GM21528 (cell line): Measurements from ENCODE around the gene AMPH.

ENCODE experiments used
- ATAC-seq: cut with Tn5 transposase; IDR thresholded peaks from one replicate; pipeline ENCODE4 v1.9.1; 2021; ENCODE audit warnings: mild to moderate bottlenecking, moderate library complexity; ENCODE audit not compliant: unreplicated experiment, low FRiP score

Gene AMPH

DNA sequence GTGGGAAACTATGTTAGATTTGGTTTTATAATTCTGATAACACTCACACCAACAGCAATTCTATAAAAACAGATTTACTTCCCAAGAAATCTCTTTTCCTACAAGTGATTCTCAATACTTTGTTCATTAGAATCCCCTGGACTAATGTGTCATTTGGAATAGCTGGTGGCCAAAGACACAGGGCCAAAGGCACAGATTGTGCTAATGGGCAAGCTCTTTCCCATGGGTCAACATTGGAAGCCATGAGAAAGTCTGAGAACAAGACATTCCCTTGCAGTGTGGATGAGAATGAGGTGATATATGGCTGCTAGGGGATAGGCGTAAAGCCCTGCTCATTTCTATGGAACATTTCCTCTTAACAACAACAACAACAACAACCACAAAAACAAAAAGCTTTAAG lies 153.8 kb downstream of the AMPH start:
- ATAC-seq, result no peak

DNA sequence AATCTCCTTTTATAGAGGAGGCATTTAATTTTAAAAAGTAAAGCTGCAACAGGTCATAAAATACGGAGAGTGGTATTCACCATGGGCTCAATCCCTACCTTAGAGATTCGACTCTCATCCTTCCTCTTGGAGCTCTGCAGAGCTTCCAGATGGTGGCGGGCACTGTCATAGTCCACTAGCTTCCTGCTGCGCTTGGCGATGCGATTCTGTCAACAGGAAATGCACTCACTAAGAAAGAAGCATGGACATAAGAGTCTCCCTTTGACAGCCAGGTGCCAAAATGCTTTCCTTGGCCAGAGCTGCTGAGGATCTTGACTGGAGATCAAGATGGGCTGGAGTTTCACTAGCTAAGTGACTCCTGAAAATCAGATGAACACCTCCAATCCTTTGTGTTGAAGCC lies 154.4 kb downstream of the AMPH start:
- no peak for ATAC-seq

DNA sequence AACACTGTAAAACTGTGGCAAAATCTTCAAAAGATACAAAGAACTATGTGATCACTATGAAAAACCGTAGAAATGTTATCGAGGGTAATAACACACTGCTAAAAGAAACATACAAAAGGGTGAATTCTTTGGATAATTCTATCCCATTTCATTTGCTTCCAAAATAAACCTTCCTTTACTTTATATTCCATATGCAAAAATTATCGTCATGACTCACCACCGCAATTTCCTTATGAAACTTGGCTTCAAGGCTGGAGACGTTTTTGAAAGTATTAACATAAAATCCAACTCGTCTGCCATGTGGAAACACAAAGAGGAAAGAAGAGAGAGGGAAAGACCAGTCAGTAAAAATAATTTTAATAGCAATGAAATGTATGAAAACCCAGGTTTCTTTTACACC lies 165.2 kb downstream of the AMPH start:
- no peak for ATAC-seq

DNA sequence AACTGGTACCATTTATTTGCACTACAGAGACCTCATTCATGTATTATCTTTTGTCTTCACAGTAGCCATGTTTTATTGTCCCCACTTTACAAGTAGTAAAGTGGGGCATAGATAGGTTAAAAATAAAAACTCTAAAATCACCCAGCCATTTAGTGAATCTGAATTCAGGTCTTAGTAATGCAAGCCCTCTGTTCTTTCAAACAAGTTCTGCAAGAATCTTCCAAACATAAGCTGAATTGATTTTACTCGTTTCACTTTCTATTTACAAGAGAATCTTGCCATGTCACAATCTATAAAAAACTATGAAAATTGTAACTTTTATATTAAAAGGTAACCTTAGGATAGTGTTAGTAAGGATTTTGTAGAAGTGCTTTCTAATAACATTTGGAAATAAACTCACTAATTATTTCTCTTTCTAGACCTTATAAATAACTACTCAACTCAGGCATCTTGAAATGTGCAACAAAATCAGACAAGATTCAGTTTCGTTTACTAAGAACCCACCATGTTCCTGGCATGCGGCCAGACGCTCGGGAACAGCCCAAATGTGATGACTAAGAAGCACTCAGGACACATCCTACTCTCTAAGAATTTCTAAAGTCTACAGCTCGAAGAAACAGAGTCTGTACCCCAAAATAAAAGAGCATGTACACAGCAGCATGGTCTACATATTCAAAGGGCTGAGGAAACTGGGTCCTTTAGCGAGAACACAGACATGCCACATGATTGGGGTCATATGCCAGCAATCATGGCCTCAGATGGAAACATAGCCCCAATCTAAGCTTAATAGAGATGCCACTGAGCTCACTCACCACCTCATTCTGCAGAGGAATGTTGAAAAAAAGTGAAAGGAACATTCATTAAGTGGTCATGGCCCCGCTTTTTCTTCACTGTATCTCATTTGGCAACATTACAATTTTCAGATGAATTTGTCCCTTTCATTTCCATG lies 167.6 kb downstream of the AMPH start:
- ATAC-seq, result peak; percentile 97

DNA sequence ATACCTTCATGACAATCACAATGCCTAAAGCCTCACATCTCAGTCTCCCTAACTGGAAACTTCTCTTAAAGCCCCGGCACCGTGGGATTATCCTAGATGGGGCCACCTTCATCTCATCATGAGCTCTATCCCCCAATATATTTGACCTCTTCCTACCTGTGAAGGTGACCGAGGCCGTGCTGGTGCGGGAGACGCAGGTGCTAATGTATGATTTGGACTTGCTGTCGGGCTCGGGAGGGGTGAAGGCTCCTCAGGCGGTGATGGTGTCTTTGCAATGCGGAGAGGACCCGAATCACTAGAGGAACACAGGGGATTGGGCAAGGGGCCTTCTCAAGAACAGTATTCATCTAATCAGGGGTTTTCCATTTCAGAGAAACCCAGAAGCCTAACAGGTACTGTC lies 168.4 kb downstream of the AMPH start:
- ATAC-seq, result no peak

DNA sequence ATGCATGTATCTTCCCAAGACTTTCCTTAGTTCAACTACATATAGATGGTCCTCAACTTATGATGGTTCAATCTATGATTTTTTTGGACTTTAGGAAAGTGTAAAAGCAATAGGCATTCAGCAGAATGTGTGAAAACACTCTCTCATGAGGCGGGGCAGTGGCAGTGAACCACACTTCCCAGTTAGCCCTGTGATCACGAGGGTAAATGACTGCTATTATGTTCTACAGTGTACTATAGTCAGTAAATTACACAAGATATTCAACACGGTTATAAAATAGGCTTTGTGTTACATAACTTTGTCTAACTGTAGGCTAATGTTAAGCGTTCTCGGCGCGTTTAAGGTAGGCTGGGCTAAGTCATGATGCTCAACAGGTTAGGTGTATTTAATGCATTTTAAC lies 169.3 kb downstream of the AMPH start:
- no peak for ATAC-seq

DNA sequence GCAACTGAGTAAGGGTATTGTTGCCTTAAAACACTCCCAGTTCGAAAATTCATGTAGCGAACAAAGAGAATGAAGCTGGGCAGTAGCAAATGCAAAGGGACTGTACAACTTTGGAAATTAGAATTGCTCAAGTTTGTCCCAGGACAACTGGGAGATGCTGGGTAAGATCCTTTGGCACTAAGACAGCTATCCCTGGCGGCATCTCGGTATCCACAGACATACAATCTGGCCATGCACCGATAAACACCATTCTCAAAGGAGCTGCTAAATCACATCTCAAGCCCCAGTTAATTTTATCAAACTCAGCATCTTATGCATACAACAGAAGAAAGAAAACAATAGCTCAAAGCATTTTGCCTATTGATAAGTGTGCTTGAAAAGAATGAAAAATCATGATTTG lies 177.3 kb downstream of the AMPH start:
- no peak for ATAC-seq

DNA sequence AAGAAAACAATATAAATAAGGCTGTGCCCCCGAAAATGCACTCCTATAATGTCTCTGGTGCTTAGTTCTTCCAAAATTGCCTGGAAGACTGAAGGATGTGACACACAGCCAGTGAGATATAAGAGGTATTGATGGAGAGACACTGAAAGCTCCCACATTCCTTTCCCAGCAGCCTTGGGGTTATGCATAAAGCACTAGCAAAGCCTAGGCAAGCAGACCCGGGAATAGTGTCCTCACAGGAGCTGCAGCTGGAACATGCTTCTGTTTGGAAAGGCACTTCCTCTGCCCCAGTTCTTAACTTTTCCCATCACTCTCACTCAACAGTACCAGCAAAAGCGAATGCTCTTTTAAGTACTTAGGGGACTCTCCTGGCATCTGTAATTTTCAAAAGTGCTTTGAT lies 178.0 kb downstream of the AMPH start:
- ATAC-seq, result no peak

DNA sequence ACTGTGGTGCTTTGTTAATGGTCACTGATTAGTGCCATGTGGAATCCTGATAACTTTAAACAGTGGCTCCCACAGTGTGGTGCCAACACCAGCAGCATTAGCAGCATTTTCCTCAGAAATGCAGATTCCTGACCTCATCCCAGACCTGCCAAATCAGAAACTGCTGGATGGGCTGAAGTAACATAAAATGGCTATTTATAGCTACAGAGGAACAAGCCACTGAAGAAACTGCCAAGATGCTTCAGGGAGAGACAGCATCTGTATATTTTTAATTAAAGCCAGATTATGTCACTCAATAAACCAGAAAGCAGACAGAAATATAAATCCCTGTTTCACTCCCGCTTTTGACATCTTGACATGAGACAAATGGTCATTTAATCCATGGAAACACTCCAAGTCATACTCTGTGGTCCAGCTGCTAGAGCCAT lies 178.5 kb downstream of the AMPH start:
- ATAC-seq, result no peak

DNA sequence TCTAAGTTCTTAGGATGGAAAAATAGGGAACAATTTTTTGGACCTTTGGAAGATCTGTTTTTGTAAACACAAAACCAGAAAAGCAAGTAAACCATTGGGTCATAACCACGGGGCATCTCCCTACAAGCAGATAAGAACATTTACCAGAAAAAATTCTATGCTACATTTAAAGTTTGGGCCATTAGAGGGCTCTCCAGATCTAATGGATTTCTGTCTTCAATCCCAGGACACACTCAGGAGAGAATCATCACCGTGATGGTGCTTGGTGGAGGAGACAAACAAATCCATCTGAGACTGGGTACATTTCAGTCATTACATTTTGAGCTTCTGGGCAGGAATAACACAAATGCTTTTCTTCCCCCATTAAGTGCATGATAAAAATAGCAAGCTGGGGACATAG lies 179.3 kb downstream of the AMPH start:
- ATAC-seq, result no peak

DNA sequence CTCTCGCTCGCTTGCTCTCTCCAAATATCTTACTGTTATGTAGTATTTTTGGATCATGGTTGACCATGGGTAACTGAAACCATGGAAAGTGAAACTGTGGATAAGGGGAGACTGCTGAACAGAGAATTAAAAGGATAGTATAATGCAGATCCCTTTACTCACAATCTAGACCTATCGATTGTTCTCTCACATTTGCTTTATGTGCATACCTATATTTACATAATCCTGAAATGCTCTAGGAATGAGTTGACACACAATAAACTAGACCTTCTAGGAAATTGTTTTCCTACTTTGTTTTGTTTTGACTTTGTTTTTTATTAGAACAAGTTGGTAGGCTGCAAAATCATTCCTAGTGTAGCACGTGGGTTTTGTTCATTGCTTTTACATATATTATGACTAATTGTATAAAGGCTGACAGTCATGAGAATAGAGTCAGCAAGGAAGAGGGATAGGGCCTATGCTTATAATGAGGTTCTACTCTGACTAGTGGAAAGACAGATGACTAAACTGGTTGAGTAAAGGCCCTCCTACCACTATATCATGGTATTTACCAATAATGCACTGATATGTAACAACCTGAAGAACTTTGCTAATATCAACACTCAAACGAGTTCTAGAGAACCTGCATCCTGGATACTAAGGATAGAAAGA lies 182.5 kb downstream of the AMPH start:
- no peak for ATAC-seq

DNA sequence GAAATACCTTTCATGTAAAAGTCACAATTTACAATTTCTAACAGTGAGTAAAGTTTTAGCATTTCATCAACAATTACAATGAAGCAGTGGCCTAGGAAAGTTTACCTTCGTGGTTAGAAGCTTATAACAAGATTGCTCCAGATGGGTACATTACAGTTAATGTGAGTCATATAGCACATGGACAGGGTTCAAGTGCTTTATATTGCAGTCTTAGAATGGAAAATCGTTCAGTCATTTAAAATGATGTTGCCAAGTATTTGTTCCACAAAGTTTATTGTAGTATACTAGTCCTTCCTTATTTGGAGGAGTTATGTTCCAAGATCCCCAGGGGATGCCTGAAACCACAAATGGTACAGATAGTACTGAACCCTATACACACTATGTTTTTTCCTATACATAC lies 183.1 kb downstream of the AMPH start:
- ATAC-seq, result no peak

DNA sequence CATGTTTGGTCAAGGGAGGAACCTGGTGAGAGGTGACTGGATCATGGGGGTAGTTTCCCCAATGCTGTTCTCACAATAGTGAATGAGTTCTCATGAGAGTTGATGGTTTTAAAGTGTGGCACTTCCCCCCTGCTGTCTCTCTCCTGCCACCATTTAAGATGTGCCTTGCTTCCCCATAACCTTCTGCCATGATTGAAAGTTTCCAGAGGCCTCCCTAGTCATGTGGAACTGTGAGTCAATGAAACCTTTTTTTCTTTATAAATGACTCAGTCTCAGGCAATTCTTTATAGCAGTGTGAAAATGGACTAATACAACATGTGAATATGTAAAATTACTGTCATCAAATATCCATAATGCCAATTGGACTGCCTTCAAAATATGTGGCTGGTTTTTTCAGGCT lies 192.2 kb downstream of the AMPH start:
- no peak for ATAC-seq

DNA sequence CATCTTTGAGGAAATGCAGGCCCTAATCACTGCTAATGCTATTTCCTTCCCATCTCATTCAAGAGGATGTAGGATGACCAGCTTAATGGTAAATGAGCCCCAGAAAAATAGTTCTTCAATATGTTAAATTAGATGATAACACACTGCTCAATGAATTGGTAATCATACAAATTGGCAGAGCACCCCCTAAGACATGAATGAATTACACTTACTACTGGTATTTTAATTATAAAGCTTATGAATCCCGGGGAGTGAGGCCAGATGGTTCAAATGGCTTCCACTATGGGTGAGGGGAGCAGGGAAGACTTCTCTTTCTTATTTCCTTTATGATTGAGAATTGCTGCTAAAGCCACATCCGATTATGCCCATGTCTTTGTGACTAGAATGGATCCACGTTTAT lies 198.5 kb downstream of the AMPH start:
- no peak for ATAC-seq

DNA sequence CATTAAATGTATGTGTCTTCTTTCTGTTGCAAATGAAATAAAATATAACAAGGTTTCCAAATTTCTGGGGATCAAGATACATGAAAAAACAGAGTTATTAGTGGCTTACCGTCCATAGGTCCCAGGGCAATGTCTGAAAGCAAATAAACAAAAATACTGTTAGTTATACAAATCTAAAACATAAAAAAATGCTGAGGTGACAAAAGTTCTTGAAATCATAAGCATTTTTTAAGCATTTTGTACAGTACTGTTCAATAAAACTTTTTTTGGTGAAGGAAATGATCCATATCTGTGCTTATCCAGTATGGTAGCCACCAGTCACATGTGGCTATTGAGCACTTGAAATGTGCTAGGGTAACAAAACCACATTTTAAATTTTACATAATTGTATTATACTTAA lies 199.1 kb downstream of the AMPH start:
- ATAC-seq, result no peak

DNA sequence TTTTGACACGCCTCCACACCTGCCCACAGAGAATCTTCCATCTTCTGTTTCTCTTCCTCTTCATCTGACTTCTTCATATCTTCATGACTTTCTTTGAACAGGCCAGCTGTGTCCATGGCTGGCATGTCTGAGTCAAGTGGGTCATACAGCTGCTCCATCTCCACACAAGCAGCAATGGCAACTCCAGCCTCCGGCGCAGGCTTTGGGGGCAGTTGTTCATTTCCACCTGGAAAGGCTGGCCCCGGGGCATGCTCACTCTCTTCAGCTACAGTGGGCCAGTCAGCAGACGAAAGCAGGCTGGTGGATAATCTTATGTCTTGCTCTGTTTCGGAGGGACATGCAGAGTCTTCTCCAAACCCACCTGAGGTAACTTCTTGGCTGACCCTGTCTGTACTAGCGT lies 202.1 kb downstream of the AMPH start:
- ATAC-seq, result no peak

DNA sequence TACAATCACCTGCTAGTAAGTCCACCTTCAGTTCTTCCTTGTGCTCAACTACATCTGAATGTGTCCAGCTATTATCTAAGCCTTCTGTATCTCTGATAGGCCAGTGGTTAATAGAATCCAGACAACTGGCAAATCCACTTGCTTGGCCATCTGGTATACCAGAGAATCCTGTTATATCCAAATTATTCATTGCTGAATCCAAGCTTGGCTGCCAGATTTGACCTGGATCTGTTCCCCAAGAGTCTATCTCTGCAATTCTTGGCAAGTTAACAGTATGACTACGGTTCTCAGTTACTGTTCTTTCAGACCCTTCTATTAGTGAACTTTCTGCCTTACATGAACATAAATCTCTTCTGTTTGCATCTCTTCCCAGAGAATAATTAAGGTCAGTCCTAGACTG lies 203.1 kb downstream of the AMPH start:
- no peak for ATAC-seq

DNA sequence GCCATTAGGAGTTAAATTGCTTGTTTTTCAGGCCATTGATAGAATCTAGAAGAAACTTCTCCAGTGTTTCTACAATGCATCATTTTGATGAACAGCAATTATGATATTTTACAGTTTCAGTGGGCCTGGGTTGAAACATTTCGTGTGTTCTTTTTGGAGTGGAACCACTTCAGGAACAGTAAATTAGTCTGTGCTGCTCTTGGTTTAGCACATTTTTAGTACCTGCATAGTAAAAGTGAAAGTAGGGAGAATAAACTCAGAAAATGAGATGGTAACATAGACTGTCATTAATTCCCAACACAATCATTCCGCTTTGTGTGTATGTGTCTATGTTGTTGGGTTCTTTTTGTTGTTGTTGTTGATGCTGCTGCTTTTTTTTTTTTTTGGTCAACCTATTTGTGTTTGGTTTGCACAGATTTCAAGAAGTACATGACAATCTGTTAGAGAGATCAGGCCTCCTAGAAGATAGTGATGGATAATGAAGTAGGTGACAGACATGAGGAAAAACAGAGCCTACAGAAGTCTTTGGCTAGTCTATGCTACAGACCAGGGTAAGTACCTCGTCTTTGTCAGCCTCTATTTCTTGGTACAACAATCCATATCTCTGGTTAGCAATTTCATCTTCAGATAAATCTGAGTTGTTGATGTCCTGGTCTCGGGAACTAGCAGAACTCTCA lies 203.8 kb downstream of the AMPH start:
- no peak for ATAC-seq

DNA sequence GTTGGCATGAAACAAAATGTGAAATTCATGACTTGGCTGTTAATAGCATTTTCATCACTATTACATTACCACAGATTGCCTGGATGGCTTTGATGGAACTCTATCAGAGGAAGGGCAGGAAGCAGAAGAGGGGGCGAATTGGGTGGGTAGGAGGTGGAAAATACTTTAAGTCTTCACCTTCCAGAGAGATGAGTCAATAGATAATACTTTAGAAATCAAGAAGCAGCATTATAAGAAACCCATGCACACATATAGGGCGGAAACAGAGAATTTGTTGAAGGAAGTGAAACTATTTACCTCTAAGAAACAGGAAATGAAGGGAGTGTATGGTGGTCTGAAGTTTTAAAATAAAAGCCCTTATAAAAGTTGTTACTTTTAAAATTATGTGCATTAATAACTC lies 205.7 kb downstream of the AMPH start:
- peak; percentile 87 for ATAC-seq

DNA sequence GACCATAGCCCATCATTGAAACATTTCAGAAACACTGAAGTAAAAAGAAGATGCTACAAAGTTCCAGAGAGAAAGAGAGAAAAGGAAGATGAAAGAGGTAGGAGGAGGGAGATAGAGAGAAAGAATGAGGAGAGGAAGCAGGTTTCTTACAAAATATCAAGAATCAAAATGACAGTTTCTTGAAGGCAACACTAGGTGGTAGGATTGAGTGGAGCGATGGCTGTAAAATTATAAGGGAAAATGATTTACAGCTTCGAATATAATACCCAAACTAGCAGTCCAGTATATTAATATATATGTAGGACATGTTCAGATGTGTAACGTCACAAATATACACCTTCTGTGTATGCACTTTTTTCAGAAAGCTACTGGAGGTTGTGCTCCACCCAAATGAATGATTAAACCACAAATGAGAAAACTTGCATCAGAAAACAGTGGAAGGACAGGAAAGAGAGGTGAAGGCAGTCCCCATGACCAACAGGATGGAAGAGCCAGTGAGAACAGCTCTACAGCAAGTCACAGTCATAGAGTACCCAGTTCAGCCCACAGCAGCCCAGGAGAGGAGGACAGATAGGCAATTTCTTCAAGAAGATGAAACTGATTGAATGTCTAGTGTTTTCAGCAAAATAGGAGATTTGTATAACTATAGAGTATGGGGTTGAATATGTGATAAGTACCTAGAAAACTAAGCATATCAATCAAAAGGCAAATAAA lies 206.3 kb downstream of the AMPH start:
- no peak for ATAC-seq

DNA sequence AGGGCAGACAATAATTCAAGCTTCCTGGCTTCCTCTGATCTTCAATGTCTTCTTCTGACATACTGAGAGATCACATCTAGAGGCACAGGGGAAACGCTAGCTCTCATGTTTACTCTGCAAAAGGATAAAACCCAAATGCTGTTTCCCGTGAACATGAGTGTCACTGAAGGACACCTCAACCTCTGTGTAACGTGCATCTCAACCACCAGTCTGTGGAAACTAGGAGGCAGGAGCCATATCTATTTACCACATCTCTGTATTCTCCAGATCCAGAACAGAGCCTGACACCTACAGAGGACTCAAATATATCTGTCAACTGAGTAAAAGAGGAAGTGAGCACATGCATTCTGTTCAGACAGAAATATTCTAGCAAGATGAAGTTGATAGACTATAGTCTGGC lies 217.4 kb downstream of the AMPH start:
- ATAC-seq, result peak; percentile 70
